ENCODE data around the gene MEIS3.

The MEIS3 gene

GRCh38 chr19:47458672-47459071, 39.3 kb upstream of the MEIS3 start:
- peaks cover 17 to 68% (median 40%) of the 10 kb centered on the region in 5 experiments for H3K27me3 ChIP-seq (replicated peaks in 2 of 5; ENCODE audit: control insufficient read depth in 4 of 5, insufficient read depth in 5 of 5, low read length in 4 of 5)
- H3K36me3 ChIP-seq (ENCODE audit: control insufficient read depth in 4 of 4, insufficient read depth in 4 of 4, low read length in 3 of 4) = peaks cover 0 to 3% (median 0%) of the 10 kb centered on the region in 4 experiments
- H3K4me1 ChIP-seq (ENCODE audit: control extremely low read depth in 1 of 4, control insufficient read depth in 4 of 4, insufficient read depth in 4 of 4, low read length in 3 of 4) = peaks cover 0 to 6% (median 2%) of the 10 kb centered on the region in 4 experiments
- CTCF ChIA-PET = no interaction called here
- H3K4me3 ChIP-seq (ENCODE audit: control insufficient read depth in 1 of 7, extremely low read depth in 1 of 7, insufficient read depth in 4 of 7, low read depth in 2 of 7, low read length in 6 of 7) = no peak overlapping the region
- no peak for DNase-seq
- WGBS (ENCODE audit: insufficient coverage) = 40% methylated on average over 5 of the region's 5 CpGs
- no peak overlapping the region for H3K27ac ChIP-seq (ENCODE audit: insufficient read depth in 1 of 2, low read depth in 1 of 2, low read length in 2 of 2, poor library complexity in 1 of 2, severe bottlenecking in 2 of 2)
- POLR2A ChIA-PET = no interaction called here
- peaks cover 0 to 20% (median 12%) of the 10 kb centered on the region in 5 experiments for H3K9me3 ChIP-seq (ENCODE audit: control extremely low read depth in 1 of 5, control insufficient read depth in 4 of 5, insufficient read depth in 2 of 5, low read depth in 1 of 5, low read length in 4 of 5)

DNA sequence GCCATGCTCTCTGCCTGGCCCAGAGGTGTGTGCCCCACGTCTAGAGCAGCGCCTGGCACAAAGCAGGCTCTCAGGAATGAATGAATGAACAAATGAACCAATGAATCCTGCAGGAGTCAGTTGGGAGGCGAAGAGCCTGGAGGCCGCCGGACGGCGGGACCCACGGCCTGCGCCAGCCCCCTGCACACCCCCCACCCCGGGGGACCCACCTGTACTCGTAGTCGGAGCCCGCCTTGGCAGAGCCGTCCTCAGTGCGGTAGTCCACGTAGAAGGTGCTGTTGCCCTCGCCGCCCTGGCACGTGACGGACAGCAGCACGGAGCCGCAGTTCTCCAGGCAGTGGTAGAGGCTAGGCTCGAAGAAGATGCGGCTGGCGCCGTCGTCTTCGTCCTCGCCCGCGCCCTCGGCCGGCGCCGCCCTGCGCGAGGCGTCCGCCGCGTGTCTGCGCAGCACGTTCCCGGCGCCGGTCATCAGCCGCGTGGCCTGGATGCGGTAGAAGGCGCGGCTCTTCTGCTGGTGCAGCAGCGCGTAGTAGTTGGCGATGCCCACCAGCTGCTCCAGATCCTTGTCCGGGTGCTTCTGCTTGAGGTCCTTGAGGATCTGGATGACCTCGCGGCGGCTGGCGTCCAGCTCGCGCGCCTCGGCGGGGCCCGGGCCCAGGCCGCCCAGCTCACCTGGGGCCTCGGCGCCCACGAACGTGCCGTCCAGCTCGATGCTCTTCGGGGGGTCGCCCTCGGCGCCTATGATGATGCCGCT, 37.6 kb upstream of the MEIS3 start:
- Histone ChIP-seq H3K9me3 (ENCODE audit: control extremely low read depth in 1 of 5, control insufficient read depth in 4 of 5, insufficient read depth in 2 of 5, low read depth in 1 of 5, low read length in 4 of 5) (peaks cover 0 to 20% (median 12%) of the 10 kb centered on the region in 5 experiments), H3K36me3 (ENCODE audit: control insufficient read depth in 4 of 4, insufficient read depth in 4 of 4, low read length in 3 of 4) (peaks cover 0 to 3% (median 0%) of the 10 kb centered on the region in 4 experiments), H3K27me3 (replicated peaks in 2 of 5; ENCODE audit: control insufficient read depth in 4 of 5, insufficient read depth in 5 of 5, low read length in 4 of 5) (peaks cover 17 to 79% (median 41%) of the 10 kb centered on the region in 5 experiments), H3K4me1 (ENCODE audit: control extremely low read depth in 1 of 4, control insufficient read depth in 4 of 4, insufficient read depth in 4 of 4, low read length in 3 of 4) (peaks cover 0 to 6% (median 2%) of the 10 kb centered on the region in 4 experiments), H3K4me3 (ENCODE audit: control insufficient read depth in 1 of 7, extremely low read depth in 1 of 7, insufficient read depth in 4 of 7, low read depth in 2 of 7, low read length in 6 of 7) (no peak overlapping the region), H3K27ac (ENCODE audit: insufficient read depth in 1 of 2, low read depth in 1 of 2, low read length in 2 of 2, poor library complexity in 1 of 2, severe bottlenecking in 2 of 2) (no peak overlapping the region)
- ChIA-PET CTCF (interaction anchor here (1.4 kb wide), 1 partner anchor 10 kb away, joined by 3 read pairs; no protein-coding TSS in a partner anchor), POLR2A (no interaction called here)
- 34% methylated on average over 77 of the region's 77 CpGs for WGBS (ENCODE audit: insufficient coverage)
- no peak for DNase-seq

DNA sequence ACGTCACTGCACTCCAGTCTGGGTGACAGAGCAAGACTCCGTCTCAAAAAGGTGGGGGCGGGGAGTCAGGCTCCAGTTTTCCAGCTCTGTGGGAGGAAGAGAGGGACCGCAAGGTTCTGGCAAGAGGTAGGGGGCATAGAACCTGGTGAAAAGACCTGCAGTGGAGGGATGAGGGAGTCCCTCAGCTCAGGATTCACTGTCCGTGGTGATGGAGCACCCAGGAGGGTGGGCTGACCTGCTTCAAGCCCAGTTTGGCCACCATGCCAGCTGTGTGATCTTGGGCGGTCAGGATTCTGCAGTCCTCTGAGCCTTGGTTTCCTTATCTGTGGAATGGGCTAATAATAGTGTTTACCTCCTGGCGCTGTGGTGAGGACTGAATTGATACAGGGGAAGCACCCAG, 31.2 kb upstream of the MEIS3 start:
- no peak for DNase-seq
- peaks cover 8 to 84% (median 27%) of the 10 kb centered on the region in 5 experiments for H3K27me3 ChIP-seq (replicated peaks in 2 of 5; ENCODE audit: control insufficient read depth in 4 of 5, insufficient read depth in 5 of 5, low read length in 4 of 5)
- no peaks in the 10 kb centered on the region for H3K36me3 ChIP-seq (ENCODE audit: control insufficient read depth in 4 of 4, insufficient read depth in 4 of 4, low read length in 3 of 4)
- no peak overlapping the region for H3K27ac ChIP-seq (ENCODE audit: insufficient read depth in 1 of 2, low read depth in 1 of 2, low read length in 2 of 2, poor library complexity in 1 of 2, severe bottlenecking in 2 of 2)
- 70% methylated on average over 5 of the region's 7 CpGs for WGBS (ENCODE audit: insufficient coverage)
- no peak overlapping the region for H3K4me3 ChIP-seq (ENCODE audit: control insufficient read depth in 1 of 7, extremely low read depth in 1 of 7, insufficient read depth in 4 of 7, low read depth in 2 of 7, low read length in 6 of 7)
- peaks cover 0 to 5% (median 2%) of the 10 kb centered on the region in 5 experiments for H3K9me3 ChIP-seq (ENCODE audit: control extremely low read depth in 1 of 5, control insufficient read depth in 4 of 5, insufficient read depth in 2 of 5, low read depth in 1 of 5, low read length in 4 of 5)
- POLR2A ChIA-PET = no interaction called here
- CTCF ChIA-PET = interaction anchor here (1.2 kb wide), 1 partner anchor 11 kb away, joined by 3 read pairs; no protein-coding TSS in a partner anchor
- H3K4me1 ChIP-seq (ENCODE audit: control extremely low read depth in 1 of 4, control insufficient read depth in 4 of 4, insufficient read depth in 4 of 4, low read length in 3 of 4) = peaks cover 2 to 25% (median 24%) of the 10 kb centered on the region in 4 experiments

DNA sequence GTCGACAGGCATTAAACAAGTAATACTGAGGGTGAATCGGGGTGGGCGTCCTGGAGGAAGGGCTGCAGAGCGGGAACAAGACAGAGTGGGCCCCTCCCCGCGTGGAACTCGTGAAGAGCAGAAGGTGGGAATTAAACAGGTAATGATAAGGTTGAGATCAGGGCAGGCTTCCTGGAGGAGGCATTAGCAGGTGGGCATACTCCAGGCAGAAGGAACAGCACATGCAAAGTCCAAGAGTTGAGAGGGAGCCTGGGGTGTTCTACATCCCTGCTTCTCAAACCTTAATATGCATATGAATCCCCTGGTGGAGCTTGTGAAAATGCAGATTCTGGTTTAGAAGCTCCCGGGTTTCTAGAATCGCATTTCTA, 29.0 kb upstream of the MEIS3 start:
- peaks cover 2 to 32% (median 31%) of the 10 kb centered on the region in 4 experiments for H3K4me1 ChIP-seq (ENCODE audit: control extremely low read depth in 1 of 4, control insufficient read depth in 4 of 4, insufficient read depth in 4 of 4, low read length in 3 of 4)
- WGBS (ENCODE audit: insufficient coverage) = 37% methylated on average over 7 of the region's 9 CpGs
- H3K27me3 ChIP-seq (replicated peaks in 2 of 5; ENCODE audit: control insufficient read depth in 4 of 5, insufficient read depth in 5 of 5, low read length in 4 of 5) = peaks cover 3 to 84% (median 31%) of the 10 kb centered on the region in 5 experiments
- H3K36me3 ChIP-seq (ENCODE audit: control insufficient read depth in 4 of 4, insufficient read depth in 4 of 4, low read length in 3 of 4) = no peaks in the 10 kb centered on the region
- no peak overlapping the region for H3K27ac ChIP-seq (ENCODE audit: insufficient read depth in 1 of 2, low read depth in 1 of 2, low read length in 2 of 2, poor library complexity in 1 of 2, severe bottlenecking in 2 of 2)
- ChIA-PET CTCF (interaction anchor here (0.5 to 0.9 kb wide), 2 partner anchors 74 to 260 kb away, joined by 3 to 5 read pairs; no protein-coding TSS in a partner anchor), POLR2A (no interaction called here)
- DNase-seq = no peak
- H3K4me3 ChIP-seq (ENCODE audit: control insufficient read depth in 1 of 7, extremely low read depth in 1 of 7, insufficient read depth in 4 of 7, low read depth in 2 of 7, low read length in 6 of 7) = no peak overlapping the region
- H3K9me3 ChIP-seq (ENCODE audit: control extremely low read depth in 1 of 5, control insufficient read depth in 4 of 5, insufficient read depth in 2 of 5, low read depth in 1 of 5, low read length in 4 of 5) = peaks cover 0 to 2% (median 0%) of the 10 kb centered on the region in 5 experiments

GRCh38 chr19:47447470-47448359, 28.4 kb upstream of the MEIS3 start:
- Histone ChIP-seq H3K36me3 (ENCODE audit: control insufficient read depth in 4 of 4, insufficient read depth in 4 of 4, low read length in 3 of 4) (no peaks in the 10 kb centered on the region), H3K4me1 (ENCODE audit: control extremely low read depth in 1 of 4, control insufficient read depth in 4 of 4, insufficient read depth in 4 of 4, low read length in 3 of 4) (peaks cover 2 to 32% (median 31%) of the 10 kb centered on the region in 4 experiments), H3K27ac (ENCODE audit: insufficient read depth in 1 of 2, low read depth in 1 of 2, low read length in 2 of 2, poor library complexity in 1 of 2, severe bottlenecking in 2 of 2) (no peak overlapping the region), H3K27me3 (replicated peaks in 2 of 5; ENCODE audit: control insufficient read depth in 4 of 5, insufficient read depth in 5 of 5, low read length in 4 of 5) (peaks cover 3 to 85% (median 29%) of the 10 kb centered on the region in 5 experiments), H3K4me3 (ENCODE audit: control insufficient read depth in 1 of 7, extremely low read depth in 1 of 7, insufficient read depth in 4 of 7, low read depth in 2 of 7, low read length in 6 of 7) (peak overlapping the region in 2 of 7 experiments; percentile 21 to 28), H3K9me3 (ENCODE audit: control extremely low read depth in 1 of 5, control insufficient read depth in 4 of 5, insufficient read depth in 2 of 5, low read depth in 1 of 5, low read length in 4 of 5) (peaks cover 0 to 2% (median 0%) of the 10 kb centered on the region in 5 experiments)
- ChIA-PET CTCF (interaction anchor here (0.5 to 3.2 kb wide), 4 partner anchors 10 to 261 kb away, joined by 3 to 13 read pairs (median 4); no protein-coding TSS in a partner anchor), POLR2A (interaction anchor here (0.7 kb wide), 1 partner anchor 9 kb away, joined by 4 read pairs; no protein-coding TSS in a partner anchor)
- WGBS (ENCODE audit: insufficient coverage) = 7% methylated on average over 94 of the region's 95 CpGs
- DNase-seq = peak; percentile 61 to 81 (median 79)

GRCh38 chr19:47446534-47447469, 27.5 kb upstream of the MEIS3 start:
- 12% methylated on average over 23 of the region's 28 CpGs for WGBS (ENCODE audit: insufficient coverage)
- H3K36me3 ChIP-seq (ENCODE audit: control insufficient read depth in 4 of 4, insufficient read depth in 4 of 4, low read length in 3 of 4) = no peaks in the 10 kb centered on the region
- H3K4me3 ChIP-seq (ENCODE audit: control insufficient read depth in 1 of 7, extremely low read depth in 1 of 7, insufficient read depth in 4 of 7, low read depth in 2 of 7, low read length in 6 of 7) = peak overlapping the region in 3 of 7 experiments; percentile 11 to 28 (median 21)
- DNase-seq = peak in 2 of 3 donors; percentile 30 to 37
- no peak overlapping the region for H3K27ac ChIP-seq (ENCODE audit: insufficient read depth in 1 of 2, low read depth in 1 of 2, low read length in 2 of 2, poor library complexity in 1 of 2, severe bottlenecking in 2 of 2)
- POLR2A ChIA-PET = interaction anchor here (0.7 kb wide), 1 partner anchor 8 kb away, joined by 4 read pairs; no protein-coding TSS in a partner anchor
- H3K27me3 ChIP-seq (replicated peaks in 2 of 5; ENCODE audit: control insufficient read depth in 4 of 5, insufficient read depth in 5 of 5, low read length in 4 of 5) = peaks cover 3 to 88% (median 32%) of the 10 kb centered on the region in 5 experiments
- peaks cover 0 to 2% (median 0%) of the 10 kb centered on the region in 5 experiments for H3K9me3 ChIP-seq (ENCODE audit: control extremely low read depth in 1 of 5, control insufficient read depth in 4 of 5, insufficient read depth in 2 of 5, low read depth in 1 of 5, low read length in 4 of 5)
- H3K4me1 ChIP-seq (ENCODE audit: control extremely low read depth in 1 of 4, control insufficient read depth in 4 of 4, insufficient read depth in 4 of 4, low read length in 3 of 4) = peaks cover 2 to 32% (median 31%) of the 10 kb centered on the region in 4 experiments
- CTCF ChIA-PET = interaction anchor here (1.0 to 3.2 kb wide), 4 partner anchors 9 to 261 kb away, joined by 3 to 13 read pairs (median 4); no protein-coding TSS in a partner anchor
